Activated CD8-positive, alpha-beta T cell treated with anti-CD3 and anti-CD28 coated beads, Interleukin-2, amount 10 ng/mL, durations not matched to agents 7 days and 5 days (primary cell): ENCODE data around the gene IRF3. TPM values are rescaled to one million over a fixed set of nuclear protein-coding genes. Genes with fewer than 3 reads are reported as not detected.

Source experiments
- ATAC-seq: fragments of 150-1000 bp; cut with Tn5 transposase; one replicate; pipeline ENCODE4 v1.10.0; 2021; ENCODE audit warnings: moderate library complexity
- CTCF ChIA-PET: fragments of 350-600 bp; sonication (Branson Sonifier 250); formaldehyde crosslinking; loops from one replicate; lab custom pipeline; 2021; ENCODE audit warnings: antibody characterized with exemption; lab: Charles Lee
- POLR2A ChIA-PET: fragments of 350-600 bp; sonication (Branson Sonifier 250); formaldehyde crosslinking; loops from one replicate; lab custom pipeline; 2021; ENCODE audit warnings: antibody characterized with exemption; lab: Charles Lee
- DNase-seq: peaks from one replicate; pipeline ENCODE4 v3.0.0-alpha.2; 2020
- H3K27ac Mint-ChIP-seq: one replicate; pipeline ENCODE4 v1.8.0; 2021; ENCODE audit warnings: mild to moderate bottlenecking, mixed read lengths
- H3K27me3 Mint-ChIP-seq: one replicate; pipeline ENCODE4 v1.8.0; 2021; ENCODE audit warnings: low read depth, mixed read lengths
- H3K36me3 Mint-ChIP-seq: one replicate; pipeline ENCODE4 v1.8.0; 2021; ENCODE audit warnings: low read depth, mixed read lengths
- H3K4me1 Mint-ChIP-seq: one replicate; pipeline ENCODE4 v1.8.0; 2021; ENCODE audit warnings: low read depth, mixed read lengths
- H3K4me3 Mint-ChIP-seq: one replicate; pipeline ENCODE4 v1.8.0; 2021; ENCODE audit warnings: mild to moderate bottlenecking, mixed read lengths
- H3K9me3 Mint-ChIP-seq: one replicate; pipeline ENCODE4 v1.8.0; 2022; ENCODE audit warnings: mixed read lengths; ENCODE audit not compliant: insufficient read depth
- total RNA-seq, 2 experiments: library from RNA; stranded (reverse); gene quantifications; one replicate each; pipeline ENCODE4 v1.2.3, GENCODE V29; 2021

The IRF3 gene
- total RNA-seq, 2 experiments from 2014 or later: 133 to 137 TPM

DNA sequence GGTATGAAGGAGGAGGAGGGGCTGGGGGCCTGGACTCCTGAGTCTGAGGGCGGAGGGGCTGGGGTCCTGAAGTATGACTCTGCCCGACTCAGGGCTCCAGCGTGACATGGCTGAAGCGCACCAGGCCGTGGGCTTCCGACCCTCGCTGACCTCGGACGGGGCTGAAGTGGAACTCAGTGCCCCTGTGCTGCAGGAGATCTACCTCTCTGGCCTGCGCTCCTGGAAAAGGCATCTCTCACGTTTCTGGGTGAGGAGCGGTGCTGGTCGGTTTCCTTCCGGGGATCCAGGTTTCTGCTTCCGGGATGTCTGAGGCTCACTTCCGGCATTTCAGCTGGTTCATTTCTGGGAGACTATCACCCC lies 26.5 kb upstream of the IRF3 start:
- CTCF ChIA-PET: interaction anchor here (1.2 to 1.9 kb wide), 2 partner anchors 11 kb away, joined by 5 to 7 read pairs; no protein-coding TSS in a partner anchor
- H3K4me1 Mint-ChIP-seq: peaks cover 37% of the 10 kb centered on the region
- no peaks in the 10 kb centered on the region for H3K9me3 Mint-ChIP-seq
- peaks cover 21% of the 10 kb centered on the region for H3K27me3 Mint-ChIP-seq
- ATAC-seq (no peak), DNase-seq (no peak)
- peaks cover 14% of the 10 kb centered on the region for H3K36me3 Mint-ChIP-seq
- POLR2A ChIA-PET: no interaction called here
- no peak overlapping the region for H3K4me3 Mint-ChIP-seq
- H3K27ac Mint-ChIP-seq: no peak overlapping the region

DNA sequence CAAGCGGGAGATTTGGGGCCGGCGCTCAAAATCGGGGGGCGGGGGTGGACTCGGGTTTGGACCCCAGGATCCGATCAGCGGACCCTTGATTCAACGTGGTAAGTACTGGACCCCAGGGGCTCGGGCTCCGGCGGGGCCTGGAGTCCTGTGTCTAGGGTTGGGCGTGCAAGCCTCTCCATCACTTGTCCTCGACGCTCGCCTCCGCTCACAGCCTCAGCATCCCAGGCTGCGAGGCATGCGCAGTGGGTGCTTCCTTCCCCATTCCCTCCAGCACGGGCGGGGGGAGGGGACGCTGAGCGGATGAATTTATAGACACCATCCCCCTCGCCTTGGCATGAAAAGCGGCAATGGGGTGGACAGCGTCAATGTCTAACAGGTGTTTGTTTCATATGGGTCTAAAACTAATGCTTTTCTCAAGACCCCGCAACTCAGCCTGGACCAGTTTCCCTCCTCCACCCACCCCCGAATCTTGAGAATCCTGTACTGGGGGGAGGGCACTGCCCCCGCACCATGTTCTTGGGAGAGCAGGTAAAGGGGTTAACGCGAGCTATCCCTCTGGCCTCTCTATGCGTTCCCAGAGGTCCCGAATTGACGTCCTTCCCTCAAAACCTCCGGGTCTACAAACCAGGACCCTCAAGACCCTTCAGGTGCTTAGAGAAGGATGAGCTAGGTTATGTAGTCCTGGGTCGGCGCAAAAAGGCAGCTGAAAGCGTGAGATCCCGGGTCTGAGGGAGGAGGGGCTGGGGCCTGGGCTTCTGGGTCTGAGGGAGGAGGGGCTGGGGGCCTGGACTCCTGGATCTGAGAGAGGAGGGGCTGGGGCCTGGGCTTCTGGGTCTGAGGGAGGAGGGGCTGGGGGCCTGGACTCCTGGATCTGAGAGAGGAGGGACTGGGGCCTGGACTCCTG lies 25.8 kb upstream of the IRF3 start:
- DNase-seq: no peak
- Mint-ChIP-seq H3K27ac (no peak overlapping the region), H3K4me1 (peaks cover 41% of the 10 kb centered on the region), H3K4me3 (peak overlapping the region; percentile 55), H3K9me3 (no peaks in the 10 kb centered on the region), H3K36me3 (peaks cover 17% of the 10 kb centered on the region), H3K27me3 (peaks cover 21% of the 10 kb centered on the region)
- no peak for ATAC-seq
- ChIA-PET POLR2A (no interaction called here), CTCF (interaction anchor here (0.5 to 1.9 kb wide), 2 partner anchors 10 to 596 kb away, joined by 3 to 7 read pairs; no protein-coding TSS in a partner anchor)

DNA sequence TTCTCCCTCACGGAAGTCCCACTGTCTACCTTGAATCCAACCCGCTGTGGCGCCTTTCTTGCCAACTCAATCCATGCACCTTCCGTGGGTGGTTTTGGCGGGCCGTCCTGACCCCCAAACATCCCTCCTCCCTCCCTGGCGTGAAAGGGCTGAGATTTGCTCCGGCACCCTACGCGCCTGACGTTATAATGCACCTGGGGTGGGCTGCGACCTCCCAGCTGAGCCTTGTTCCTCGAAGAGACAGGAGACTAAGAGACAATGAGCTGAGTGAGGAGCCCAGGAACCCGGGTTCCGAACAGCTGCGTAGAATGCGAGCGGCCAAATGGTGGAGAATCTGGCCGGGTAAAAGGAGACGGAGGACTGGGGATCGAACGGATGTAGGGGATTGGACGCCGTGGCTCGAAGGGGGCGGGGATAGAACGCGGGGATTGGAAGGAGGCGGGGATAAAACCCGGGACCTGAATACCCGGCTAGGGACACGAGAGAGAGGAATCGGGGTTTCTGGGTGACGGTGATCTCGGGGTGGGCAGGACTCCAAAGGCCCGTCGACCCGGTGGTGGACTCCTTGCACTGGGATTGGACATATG lies 25.1 kb upstream of the IRF3 start, which contains the start of gene CPT1C:
Gene CPT1C, plus strand, starts transcription at position 461 of the 587 bp plus-strand sequence. CDS start 1,137 bp downstream, outside the sequence.
- H3K36me3 Mint-ChIP-seq: peaks cover 18% of the 10 kb centered on the region
- peaks cover 41% of the 10 kb centered on the region for H3K4me1 Mint-ChIP-seq
- ChIA-PET POLR2A (no interaction called here), CTCF (interaction anchor here (0.5 to 1.9 kb wide), 3 partner anchors 10 to 595 kb away, joined by 3 to 7 read pairs (median 4); no protein-coding TSS in a partner anchor)
- H3K4me3 Mint-ChIP-seq: peak within 1 kb of the TSS; percentile 55
- peak; percentile 47 for DNase-seq
- H3K27ac Mint-ChIP-seq: peak within 1 kb of the TSS; percentile 31
- H3K27me3 Mint-ChIP-seq: peaks cover 21% of the 10 kb centered on the region
- no peaks in the 10 kb centered on the region for H3K9me3 Mint-ChIP-seq
- peak; percentile 53 for ATAC-seq

- Mint-ChIP-seq H3K27me3 (peaks cover 21% of the 10 kb centered on the region), H3K4me3 (peak overlapping the region; percentile 55), H3K27ac (peak overlapping the region; percentile 31), H3K4me1 (peaks cover 41% of the 10 kb centered on the region), H3K9me3 (no peaks in the 10 kb centered on the region), H3K36me3 (peaks cover 23% of the 10 kb centered on the region)
- ChIA-PET CTCF (interaction anchor here (0.9 to 1.9 kb wide), 3 partner anchors 9 to 110 kb away, joined by 3 to 7 read pairs (median 4); no protein-coding TSS in a partner anchor), POLR2A (no interaction called here)
- ATAC-seq: no peak
- DNase-seq: no peak
These were observed 24.5 kb upstream of the IRF3 start for GRCh38 chr19:49690079-49690655.

GRCh38 chr19:49689133-49690078 lies 23.7 kb upstream of the IRF3 start, which contains the start of gene ADM5:
Gene ADM5, plus strand, starts transcription at chr19:49689594. Its CDS starts 244 bp downstream, at chr19:49689838.
- CTCF ChIA-PET: interaction anchor here (0.9 to 1.4 kb wide), 3 partner anchors 11 to 110 kb away, joined by 3 to 4 read pairs (median 3); no protein-coding TSS in a partner anchor
- Mint-ChIP-seq H3K27ac (no peak within 1 kb of the TSS), H3K27me3 (peaks cover 21% of the 10 kb centered on the region), H3K9me3 (no peaks in the 10 kb centered on the region), H3K4me3 (no peak within 1 kb of the TSS), H3K36me3 (peaks cover 24% of the 10 kb centered on the region), H3K4me1 (peaks cover 41% of the 10 kb centered on the region)
- POLR2A ChIA-PET: no interaction called here
- ATAC-seq (peak; percentile 19), DNase-seq (peak; percentile 47)

- peaks cover 19% of the 10 kb centered on the region for H3K27me3 Mint-ChIP-seq
- no peak for DNase-seq
- H3K4me1 Mint-ChIP-seq: peaks cover 41% of the 10 kb centered on the region
- H3K27ac Mint-ChIP-seq: no peak overlapping the region
- no peaks in the 10 kb centered on the region for H3K9me3 Mint-ChIP-seq
- H3K36me3 Mint-ChIP-seq: peaks cover 32% of the 10 kb centered on the region
- ChIA-PET POLR2A (no interaction called here), CTCF (interaction anchor here (0.6 to 1.4 kb wide), 2 partner anchors 9 to 10 kb away, joined by 3 read pairs; no protein-coding TSS in a partner anchor)
- no peak for ATAC-seq
- no peak overlapping the region for H3K4me3 Mint-ChIP-seq
These were observed 23.0 kb upstream of the IRF3 start for GRCh38 chr19:49688531-49689132.

GRCh38 chr19:49687566-49688316 lies 22.1 kb upstream of the IRF3 start:
- no peak for DNase-seq
- CTCF ChIA-PET: interaction anchor here (0.6 to 1.4 kb wide), 2 partner anchors 8 to 9 kb away, joined by 3 read pairs; no protein-coding TSS in a partner anchor
- no peak overlapping the region for H3K27ac Mint-ChIP-seq

GRCh38 chr19:49687150-49687549 lies 21.5 kb upstream of the IRF3 start:
- peaks cover 38% of the 10 kb centered on the region for H3K36me3 Mint-ChIP-seq
- H3K27ac Mint-ChIP-seq: no peak overlapping the region
- ATAC-seq (no peak), DNase-seq (no peak)
- no peaks in the 10 kb centered on the region for H3K9me3 Mint-ChIP-seq
- ChIA-PET POLR2A (interaction anchor here (0.6 kb wide), 1 partner anchor 182 kb away, joined by 3 read pairs; no protein-coding TSS in a partner anchor), CTCF (no interaction called here)
- H3K4me1 Mint-ChIP-seq: peaks cover 43% of the 10 kb centered on the region
- H3K27me3 Mint-ChIP-seq: peaks cover 15% of the 10 kb centered on the region
- no peak overlapping the region for H3K4me3 Mint-ChIP-seq

More at GRCh38 chr19:49687566-49688316, 22.1 kb upstream of the IRF3 start:
- Mint-ChIP-seq H3K27me3 (peaks cover 19% of the 10 kb centered on the region), H3K36me3 (peaks cover 33% of the 10 kb centered on the region), H3K4me1 (peaks cover 41% of the 10 kb centered on the region), H3K9me3 (no peaks in the 10 kb centered on the region), H3K4me3 (no peak overlapping the region)
- POLR2A ChIA-PET: no interaction called here
- ATAC-seq: no peak

- POLR2A ChIA-PET: interaction anchor here (0.6 kb wide), 1 partner anchor 183 kb away, joined by 3 read pairs; no protein-coding TSS in a partner anchor
- Mint-ChIP-seq H3K4me1 (peaks cover 42% of the 10 kb centered on the region), H3K36me3 (peaks cover 43% of the 10 kb centered on the region)
These were observed 20.9 kb upstream of the IRF3 start for GRCh38 chr19:49686503-49687088.

More at GRCh38 chr19:49686503-49687088, 20.9 kb upstream of the IRF3 start:
- peaks cover 14% of the 10 kb centered on the region for H3K27me3 Mint-ChIP-seq
- ATAC-seq: no peak
- DNase-seq: no peak
- CTCF ChIA-PET: no interaction called here
- no peaks in the 10 kb centered on the region for H3K9me3 Mint-ChIP-seq
- H3K4me3 Mint-ChIP-seq: no peak overlapping the region
- no peak overlapping the region for H3K27ac Mint-ChIP-seq
